Upper lobe of left lung (tissue), 6 donors: ENCODE results near the gene METRNL. TPM values are rescaled to one million over a fixed set of nuclear protein-coding genes. Genes with fewer than 3 reads are reported as not detected.

Experiments
- ATAC-seq, 2 donors: fragments of 200-7000 bp; cut with Tn5 transposase; one replicate each; pipeline ENCODE4 v1.9.1; 2022; ENCODE audit warnings: mild to moderate bottlenecking in 2 of 2, moderate library complexity in 2 of 2; ENCODE audit not compliant: low FRiP score in 2 of 2
- DNase-seq, 2 donors: peaks; one replicate each; pipeline ENCODE4 v3.0.0-alpha.2; 2019 to 2020
- H3K27ac ChIP-seq, 4 donors: fragments of 200-600 bp; sonication (generic); one replicate each; pipeline ENCODE4 v1.5.1; 2016 to 2019
- H3K27me3 ChIP-seq, 4 donors: fragments of 200-600 bp; sonication (generic); one replicate each; pipeline ENCODE4 v1.5.1; 2017 to 2019
- H3K36me3 ChIP-seq, 4 donors: fragments of 200-600 bp; sonication (generic); one replicate each; pipeline ENCODE4 v1.5.1; 2016 to 2019
- H3K4me1 ChIP-seq, 4 donors: fragments of 200-600 bp; sonication (generic); one replicate each; pipeline ENCODE4 v1.5.1; 2018 to 2019
- H3K4me3 ChIP-seq, 4 donors: fragments of 200-600 bp; sonication (generic); one replicate each; pipeline ENCODE4 v1.5.1; 2017 to 2019; ENCODE audit warnings: mild to moderate bottlenecking in 2 of 4, moderate library complexity in 1 of 4
- H3K9me3 ChIP-seq, 4 donors: fragments of 200-600 bp; sonication (generic); one replicate each; pipeline ENCODE4 v1.5.1; 2018 to 2019
- EP300 ChIP-seq, 4 donors: sonication (generic); formaldehyde crosslinking; IDR thresholded peaks; one replicate each; pipeline ENCODE4 v1.5.1; 2017; ENCODE audit warnings: antibody characterized with exemption in 4 of 4, control low read depth in 2 of 4
- POLR2A ChIP-seq, 4 donors: fragments of 450-650 bp; IDR thresholded peaks; one replicate each; pipeline ENCODE4 v1.5.1; 2016 to 2017; ENCODE audit warnings: antibody characterized with exemption in 4 of 4, mild to moderate bottlenecking in 2 of 4
- POLR2AphosphoS5 ChIP-seq, 2 donors: sonication (generic); formaldehyde crosslinking; IDR thresholded peaks; one replicate each; pipeline ENCODE4 v1.5.1; 2017; ENCODE audit warnings: antibody characterized with exemption in 2 of 2
- WGBS, 2 donors: methylation state at CpG; one replicate each; pipeline ENCODE4 v1.1.5; 2017 to 2018; 5-methylcytosine and 5-hydroxymethylcytosine counted together
- total RNA-seq, 6 donors: library from RNA; depleted of rRNA in 4 of 6; stranded (reverse); fragments of >200 nt in 4 of 6; gene quantifications; one replicate each; pipeline versions ENCODE4 v1.1.0 to v1.2.1, GENCODE V29; 2016 to 2021
- TF ChIP-seq, protein P1 (sequence below), 6 experiments: fragments of 450-650 bp in 4 of 6; fragments of 200-600 bp in 2 of 6; sonication (generic) in 2 of 6; IDR thresholded peaks; one replicate each; pipeline ENCODE4 v1.5.1; 2016 to 2019; ENCODE audit warnings: antibody characterized with exemption in 6 of 6
- donor health status: DM: no; HTN: no; CAD: no; lungs with moderate emphysema.
- donor health status: DM: no; HTN: yes; CAD: no; lungs with severe emphysema.

METRNL gene
- total RNA-seq, 6 donors from 2014 or later, result 59.4 to 120 (median 76.4) TPM

DNA sequence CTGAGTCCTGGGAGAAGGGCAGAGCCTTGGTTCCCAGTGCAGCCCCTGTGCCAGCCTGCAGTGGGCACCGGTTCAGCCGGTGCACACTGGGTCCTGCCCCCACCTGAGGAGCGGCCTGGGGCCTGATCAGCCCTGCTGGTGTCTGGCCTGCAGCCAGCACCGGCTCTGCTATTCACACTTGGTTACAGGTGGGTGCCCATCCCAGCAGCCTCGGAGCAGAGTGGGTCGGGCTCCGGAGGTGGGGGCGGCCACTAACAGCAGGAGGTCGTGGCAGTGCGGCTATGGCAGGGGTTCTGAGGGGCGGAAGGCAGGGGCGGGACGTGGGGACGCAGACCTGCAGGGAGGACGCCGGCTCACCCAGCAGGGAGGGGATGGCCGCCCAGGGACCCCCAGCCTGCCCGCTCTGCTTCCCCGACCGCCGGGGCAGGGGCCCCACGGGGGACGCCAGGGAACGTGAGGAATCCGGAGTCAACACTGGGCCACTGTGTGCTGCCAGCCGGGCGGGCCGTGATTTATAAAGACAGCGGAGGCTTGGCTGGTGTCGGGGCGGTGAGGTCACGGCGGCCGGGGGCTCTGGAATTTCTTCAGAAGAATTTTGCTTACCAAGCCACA, 20.3 kb downstream of the METRNL start:
- TF ChIP-seq, protein P1, sequence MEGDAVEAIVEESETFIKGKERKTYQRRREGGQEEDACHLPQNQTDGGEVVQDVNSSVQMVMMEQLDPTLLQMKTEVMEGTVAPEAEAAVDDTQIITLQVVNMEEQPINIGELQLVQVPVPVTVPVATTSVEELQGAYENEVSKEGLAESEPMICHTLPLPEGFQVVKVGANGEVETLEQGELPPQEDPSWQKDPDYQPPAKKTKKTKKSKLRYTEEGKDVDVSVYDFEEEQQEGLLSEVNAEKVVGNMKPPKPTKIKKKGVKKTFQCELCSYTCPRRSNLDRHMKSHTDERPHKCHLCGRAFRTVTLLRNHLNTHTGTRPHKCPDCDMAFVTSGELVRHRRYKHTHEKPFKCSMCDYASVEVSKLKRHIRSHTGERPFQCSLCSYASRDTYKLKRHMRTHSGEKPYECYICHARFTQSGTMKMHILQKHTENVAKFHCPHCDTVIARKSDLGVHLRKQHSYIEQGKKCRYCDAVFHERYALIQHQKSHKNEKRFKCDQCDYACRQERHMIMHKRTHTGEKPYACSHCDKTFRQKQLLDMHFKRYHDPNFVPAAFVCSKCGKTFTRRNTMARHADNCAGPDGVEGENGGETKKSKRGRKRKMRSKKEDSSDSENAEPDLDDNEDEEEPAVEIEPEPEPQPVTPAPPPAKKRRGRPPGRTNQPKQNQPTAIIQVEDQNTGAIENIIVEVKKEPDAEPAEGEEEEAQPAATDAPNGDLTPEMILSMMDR (IDR thresholded peaks at IDR 0.05), result no peak
- peak in 1 of 4 donors; percentile 4 for TF ChIP-seq POLR2A (IDR thresholded peaks at IDR 0.05)
- H3K4me3 ChIP-seq, result peak overlapping the region in 2 of 4 donors; percentile 13 to 20
- peaks cover 6 to 17% (median 14%) of the 10 kb centered on the region in 4 donors for H3K36me3 ChIP-seq
- H3K27me3 ChIP-seq, result peaks cover 0 to 8% (median 3%) of the 10 kb centered on the region in 4 donors
- no peaks in the 10 kb centered on the region for H3K9me3 ChIP-seq
- H3K4me1 ChIP-seq, result peaks cover 28 to 50% (median 41%) of the 10 kb centered on the region in 4 donors
- ATAC-seq (peak in 1 of 2 donors; percentile 58), DNase-seq (peak in 1 of 2 donors; percentile 88)
- 4 to 12% methylated on average over 10 to 23 of the region's 34 CpGs for WGBS, 2 donors
- peak overlapping the region in 3 of 4 donors; percentile 2 to 42 (median 41) for H3K27ac ChIP-seq

DNA sequence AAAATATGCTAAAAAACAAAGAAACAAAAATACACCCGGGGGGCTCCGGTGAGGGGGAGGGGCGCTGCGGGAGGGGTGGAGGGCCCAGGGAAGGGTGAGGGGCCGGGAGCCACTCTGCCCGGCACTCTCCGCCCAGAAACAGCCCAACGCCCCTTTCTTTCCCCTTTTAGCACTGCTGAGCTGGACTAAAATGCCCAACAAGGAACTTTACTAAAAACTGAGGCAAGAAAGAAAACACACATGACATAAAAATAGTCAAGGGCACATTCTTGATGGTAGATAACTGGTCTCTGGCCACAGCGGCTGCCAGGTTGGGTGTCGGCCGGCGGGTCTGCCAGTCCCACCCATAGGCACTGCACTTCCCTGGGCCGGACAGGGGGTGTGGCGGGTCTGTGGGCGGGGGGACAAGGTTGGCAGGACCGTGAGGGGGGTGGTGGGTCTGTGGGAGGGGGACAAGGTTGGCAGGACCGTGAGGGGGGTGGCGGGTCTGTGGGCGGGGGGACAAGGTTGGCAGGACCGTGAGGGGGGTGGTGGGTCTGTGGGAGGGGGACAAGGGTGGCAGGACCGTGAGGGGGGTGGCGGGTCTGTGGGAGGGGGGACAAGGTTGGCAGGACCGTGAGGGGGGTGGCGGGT, 20.9 kb downstream of the METRNL start:
- peaks cover 4 to 11% (median 8%) of the 10 kb centered on the region in 4 donors for H3K36me3 ChIP-seq
- DNase-seq (peak in 1 of 2 donors; percentile 85), ATAC-seq (peak in 1 of 2 donors; percentile 8)
- H3K4me1 ChIP-seq, result peaks cover 28 to 50% (median 42%) of the 10 kb centered on the region in 4 donors
- no peaks in the 10 kb centered on the region for H3K9me3 ChIP-seq
- TF ChIP-seq POLR2A (IDR thresholded peaks at IDR 0.05), result no peak
- no peak for TF ChIP-seq EP300 (IDR thresholded peaks at IDR 0.05)
- TF ChIP-seq POLR2AphosphoS5 (IDR thresholded peaks at IDR 0.05), result no peak
- TF ChIP-seq, protein P1 (IDR thresholded peaks at IDR 0.05), result no peak
- WGBS, 2 donors, result 0 to 17% methylated on average over 12 to 18 of the region's 24 CpGs
- peak overlapping the region in 2 of 4 donors; percentile 13 to 20 for H3K4me3 ChIP-seq
- H3K27me3 ChIP-seq, result peaks cover 0 to 8% (median 3%) of the 10 kb centered on the region in 4 donors
- peak overlapping the region in 2 of 4 donors; percentile 2 to 71 for H3K27ac ChIP-seq

DNA sequence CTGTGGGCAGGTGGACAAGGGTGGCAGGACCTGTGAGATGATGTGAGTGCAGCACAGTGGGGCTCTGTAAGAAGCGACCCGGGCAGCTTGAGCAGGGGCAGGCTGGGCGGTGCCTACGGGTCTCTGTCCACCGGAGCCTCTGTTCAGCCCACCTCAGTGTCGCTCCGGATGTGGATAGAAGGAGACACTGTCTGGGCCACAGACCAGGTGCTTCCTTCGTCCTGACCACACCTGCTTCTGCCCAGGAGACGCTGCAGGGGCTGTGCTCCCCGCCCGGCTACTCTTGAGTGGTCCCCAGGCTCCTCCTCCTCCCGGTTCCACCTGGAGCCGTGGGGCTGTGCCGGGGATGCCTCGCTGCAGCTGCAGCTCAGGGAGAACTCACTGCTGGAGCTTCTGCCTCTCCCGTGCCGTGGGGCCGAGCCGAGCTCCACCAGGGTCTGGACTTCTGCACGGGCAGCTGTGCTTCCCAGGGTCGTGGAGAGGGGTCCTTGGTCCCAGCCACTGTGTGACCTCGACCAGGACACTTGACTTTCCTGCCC, 21.5 kb downstream of the METRNL start:
- H3K4me1 ChIP-seq, result peaks cover 29 to 50% (median 45%) of the 10 kb centered on the region in 4 donors
- peaks cover 0 to 5% (median 2%) of the 10 kb centered on the region in 4 donors for H3K36me3 ChIP-seq
- H3K4me3 ChIP-seq, result no peak overlapping the region
- H3K27ac ChIP-seq, result peak overlapping the region in 3 of 4 donors; percentile 36 to 71 (median 53)
- TF ChIP-seq POLR2A (IDR thresholded peaks at IDR 0.05) (no peak), EP300 (IDR thresholded peaks at IDR 0.05) (no peak), POLR2AphosphoS5 (IDR thresholded peaks at IDR 0.05) (no peak)
- TF ChIP-seq, protein P1 (IDR thresholded peaks at IDR 0.05), result no peak
- no peaks in the 10 kb centered on the region for H3K9me3 ChIP-seq
- 40% methylated on average over 19 of the region's 22 CpGs; no CpG with 5 or more reads in 1 of the 2 donors for WGBS, 2 donors
- peak in 1 of 2 donors; percentile 3 for ATAC-seq
- peaks cover 0 to 8% (median 3%) of the 10 kb centered on the region in 4 donors for H3K27me3 ChIP-seq
- DNase-seq, result peak in 1 of 2 donors; percentile 87

DNA sequence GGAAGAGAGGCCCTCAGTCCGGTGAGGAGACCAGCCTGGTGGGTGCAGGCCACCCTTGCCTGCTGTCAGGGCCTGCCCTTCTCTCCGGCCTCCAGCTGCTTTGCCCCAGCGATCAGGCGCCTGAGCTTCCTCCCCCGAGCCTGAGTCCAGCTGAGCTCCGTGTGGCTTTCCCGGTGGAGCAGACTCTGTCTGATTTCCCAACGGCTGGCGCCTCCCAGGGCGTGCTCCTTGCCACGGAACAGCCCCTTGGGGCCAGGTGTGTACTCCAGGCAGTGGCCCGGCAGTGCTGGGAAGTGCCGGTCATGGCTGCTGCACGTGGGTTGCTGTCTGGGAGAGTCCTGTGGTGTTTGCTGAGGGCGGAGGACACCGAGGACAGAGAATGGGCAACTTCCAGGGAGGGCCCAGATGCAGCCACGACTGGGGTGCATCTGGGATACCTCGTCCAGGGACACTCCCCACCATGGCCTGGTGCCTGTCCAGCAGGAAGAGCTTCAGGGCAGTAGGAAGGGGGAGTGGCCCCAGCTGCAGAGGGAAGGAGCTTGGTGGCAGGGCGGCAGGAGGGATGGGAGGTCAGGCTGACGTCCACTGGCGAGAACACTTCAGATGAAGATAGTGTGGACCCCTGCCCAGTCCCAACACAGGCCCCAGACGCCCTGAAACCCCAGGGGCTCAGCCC, 22.5 kb downstream of the METRNL start:
- peak in 1 of 2 donors; percentile 84 for DNase-seq

More for the DNA sequence above, 22.5 kb downstream of the METRNL start:
- TF ChIP-seq, protein P1 (IDR thresholded peaks at IDR 0.05), result no peak
- peak in 1 of 2 donors; percentile 21 for TF ChIP-seq POLR2AphosphoS5 (IDR thresholded peaks at IDR 0.05)
- no peak for TF ChIP-seq EP300 (IDR thresholded peaks at IDR 0.05)
- ATAC-seq, result peak; percentile 20 to 63
- H3K9me3 ChIP-seq, result no peaks in the 10 kb centered on the region
- peaks cover 0 to 8% (median 3%) of the 10 kb centered on the region in 4 donors for H3K27me3 ChIP-seq
- 73% methylated on average over 17 of the region's 22 CpGs; no CpG with 5 or more reads in 1 of the 2 donors for WGBS, 2 donors
- peak overlapping the region; percentile 33 to 71 (median 44) for H3K27ac ChIP-seq
- H3K36me3 ChIP-seq, result no peaks in the 10 kb centered on the region
- H3K4me1 ChIP-seq, result peaks cover 30 to 49% (median 44%) of the 10 kb centered on the region in 4 donors
- peak overlapping the region in 1 of 4 donors; percentile 10 for H3K4me3 ChIP-seq
